GM21447 (cell line): ENCODE measurements around the gene C12orf42.
"Not testable (repeated sequence)": the region's sequence is repeated elsewhere in the genome, so short reads cannot be mapped to it uniquely, and the experiment has no call there.

ENCODE experiments used
- ATAC-seq: cut with Tn5 transposase; IDR thresholded peaks from one replicate; pipeline ENCODE4 v1.9.1; 2021; ENCODE audit not compliant: unreplicated experiment

C12orf42 gene

GRCh38 chr12:103498990-103499389, 3.2 kb upstream of the C12orf42 start:
- ATAC-seq: no peak

GRCh38 chr12:103494734-103495468, 867 bp downstream of the C12orf42 start:
- ATAC-seq: no peak

GRCh38 chr12:103494051-103494733, 1.6 kb downstream of the C12orf42 start:
- ATAC-seq: no peak

- ATAC-seq: no peak
Observed at GRCh38 chr12:103493199-103493598, 2.6 kb downstream of the C12orf42 start.

- no peak for ATAC-seq
Observed at GRCh38 chr12:103482365-103482764, 13.4 kb downstream of the C12orf42 start.

GRCh38 chr12:103475073-103475472, 20.7 kb downstream of the C12orf42 start:
- no peak for ATAC-seq

- ATAC-seq: no peak
Observed at GRCh38 chr12:103470664-103471063, 25.1 kb downstream of the C12orf42 start.

GRCh38 chr12:103469719-103470118, 26.0 kb downstream of the C12orf42 start:
- no peak for ATAC-seq

- no peak for ATAC-seq
Observed at GRCh38 chr12:103468837-103469236, 26.9 kb downstream of the C12orf42 start.

- ATAC-seq: peak; percentile 99
Observed at GRCh38 chr12:103462675-103463074, 33.1 kb downstream of the C12orf42 start.

- ATAC-seq: no peak
Observed at GRCh38 chr12:103457471-103457870, 38.3 kb downstream of the C12orf42 start.

- no peak for ATAC-seq
Observed at GRCh38 chr12:103456006-103456405, 39.8 kb downstream of the C12orf42 start.

GRCh38 chr12:103455020-103455763, 40.6 kb downstream of the C12orf42 start:
- ATAC-seq: peak; percentile 91

- ATAC-seq: no peak
Observed at GRCh38 chr12:103444983-103445382, 50.8 kb downstream of the C12orf42 start.

- ATAC-seq: no peak
Observed at GRCh38 chr12:103442822-103443221, 52.9 kb downstream of the C12orf42 start.

- no peak for ATAC-seq
Observed at GRCh38 chr12:103442182-103442555, 53.6 kb downstream of the C12orf42 start.

GRCh38 chr12:103441437-103442181, 54.2 kb downstream of the C12orf42 start:
- ATAC-seq: peak; percentile 97

GRCh38 chr12:103434165-103435105, 61.3 kb downstream of the C12orf42 start:
- not testable (repeated sequence) for ATAC-seq

GRCh38 chr12:103431950-103432349, 63.8 kb downstream of the C12orf42 start:
- no peak for ATAC-seq

- no peak for ATAC-seq
Observed at GRCh38 chr12:103431387-103431786, 64.4 kb downstream of the C12orf42 start.
